DND-41 (cell line): ENCODE results near the gene PLS3.

ENCODE experiments used
- EZH2 ChIP-seq: IDR thresholded peaks from 3 replicates; pipeline ENCODE4 v1.6.1; 2012; ENCODE audit warnings: borderline replicate concordance, low read depth, mild to moderate bottlenecking, moderate library complexity, low read length, inconsistent platforms; ENCODE audit not compliant: severe bottlenecking
- TF ChIP-seq, protein P1 (sequence below): IDR thresholded peaks from 2 replicates; pipeline ENCODE4 v1.5.1; 2012; ENCODE audit warnings: borderline replicate concordance, low read length, moderate library complexity, mild to moderate bottlenecking; ENCODE audit not compliant: poor library complexity, severe bottlenecking; ENCODE audit errors: extremely low read depth

DNA sequence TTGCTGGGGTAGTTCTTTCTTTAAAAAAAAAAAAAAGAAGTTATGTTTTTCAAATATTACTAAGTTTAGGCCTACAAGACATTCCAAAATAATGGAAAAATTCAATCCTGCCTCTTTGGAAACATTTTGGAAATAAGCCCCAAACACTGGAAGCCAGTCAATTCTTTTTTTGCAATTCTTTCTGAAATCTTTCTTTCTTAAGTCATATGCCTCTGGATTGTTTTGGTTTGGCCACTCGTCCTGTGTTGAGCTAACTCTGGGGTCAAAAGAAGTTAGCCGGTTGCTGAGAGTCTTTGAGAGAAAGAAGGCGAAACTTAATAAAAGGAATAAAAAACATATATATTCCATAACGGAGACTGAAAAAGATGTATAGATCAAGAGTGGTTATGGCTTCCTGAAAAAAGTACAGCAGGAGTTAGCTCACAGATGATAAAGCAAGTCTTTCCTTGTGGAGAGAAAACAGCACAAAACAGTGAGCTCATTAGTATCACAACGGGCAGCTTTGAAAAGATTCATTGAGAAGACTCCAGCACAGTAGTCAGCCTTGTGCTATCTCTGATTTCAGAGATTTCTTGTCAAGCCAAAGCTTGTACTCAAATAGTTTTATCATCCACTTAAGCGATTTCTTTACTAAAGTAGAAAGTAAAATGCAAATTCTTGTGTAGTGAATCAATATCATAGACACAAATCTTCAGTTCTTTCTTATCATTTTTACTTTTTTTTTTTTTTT lies 64.8 kb downstream of the PLS3 start:
- TF ChIP-seq, protein P1, sequence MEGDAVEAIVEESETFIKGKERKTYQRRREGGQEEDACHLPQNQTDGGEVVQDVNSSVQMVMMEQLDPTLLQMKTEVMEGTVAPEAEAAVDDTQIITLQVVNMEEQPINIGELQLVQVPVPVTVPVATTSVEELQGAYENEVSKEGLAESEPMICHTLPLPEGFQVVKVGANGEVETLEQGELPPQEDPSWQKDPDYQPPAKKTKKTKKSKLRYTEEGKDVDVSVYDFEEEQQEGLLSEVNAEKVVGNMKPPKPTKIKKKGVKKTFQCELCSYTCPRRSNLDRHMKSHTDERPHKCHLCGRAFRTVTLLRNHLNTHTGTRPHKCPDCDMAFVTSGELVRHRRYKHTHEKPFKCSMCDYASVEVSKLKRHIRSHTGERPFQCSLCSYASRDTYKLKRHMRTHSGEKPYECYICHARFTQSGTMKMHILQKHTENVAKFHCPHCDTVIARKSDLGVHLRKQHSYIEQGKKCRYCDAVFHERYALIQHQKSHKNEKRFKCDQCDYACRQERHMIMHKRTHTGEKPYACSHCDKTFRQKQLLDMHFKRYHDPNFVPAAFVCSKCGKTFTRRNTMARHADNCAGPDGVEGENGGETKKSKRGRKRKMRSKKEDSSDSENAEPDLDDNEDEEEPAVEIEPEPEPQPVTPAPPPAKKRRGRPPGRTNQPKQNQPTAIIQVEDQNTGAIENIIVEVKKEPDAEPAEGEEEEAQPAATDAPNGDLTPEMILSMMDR = no peak
- TF ChIP-seq EZH2 = no peak
